Liver (tissue), 9 donors: ENCODE results near the gene TFR2. TPM values are rescaled to one million over a fixed set of nuclear protein-coding genes. Genes with fewer than 3 reads are reported as not detected.

ENCODE experiments used
- DNase-seq: peaks from one replicate; pipeline ENCODE4 v3.0.0-alpha.2; 2017; ENCODE audit warnings: low spot score
- H3K27ac ChIP-seq, 2 donors: one replicate each; pipeline ENCODE4 v1.7.0; 2013; ENCODE audit warnings: inconsistent platforms in 2 of 2, low read length in 2 of 2, control low read depth in 1 of 2, low read depth in 1 of 2, mild to moderate bottlenecking in 1 of 2
- H3K27me3 ChIP-seq, 4 donors: one replicate each; pipeline versions ENCODE4 v1.6.1 to v1.7.0; 2013; ENCODE audit warnings: low read length in 3 of 4, inconsistent platforms in 1 of 4, mild to moderate bottlenecking in 1 of 4, moderate library complexity in 1 of 4; ENCODE audit not compliant: control insufficient read depth in 4 of 4, insufficient read depth in 4 of 4
- H3K36me3 ChIP-seq, 4 donors: one replicate each; pipeline versions ENCODE4 v1.6.1 to v1.7.0; 2013; ENCODE audit warnings: low read length in 3 of 4, mild to moderate bottlenecking in 3 of 4, low read depth in 1 of 4, moderate library complexity in 1 of 4; ENCODE audit not compliant: control insufficient read depth in 4 of 4, insufficient read depth in 3 of 4
- H3K4me1 ChIP-seq, 4 donors: one replicate each; pipeline versions ENCODE4 v1.6.1 to v1.7.0; 2013; ENCODE audit warnings: low read length in 3 of 4, mild to moderate bottlenecking in 3 of 4, moderate library complexity in 1 of 4; ENCODE audit not compliant: control insufficient read depth in 4 of 4, insufficient read depth in 4 of 4
- H3K4me3 ChIP-seq, 3 donors: one replicate each; pipeline versions ENCODE4 v1.6.1 to v1.7.0; 2013; ENCODE audit warnings: low read length in 3 of 3, control low read depth in 1 of 3, low read depth in 1 of 3, mild to moderate bottlenecking in 1 of 3
- H3K9ac ChIP-seq, 2 donors: one replicate each; pipeline ENCODE4 v1.7.0; 2013; ENCODE audit warnings: low read length in 2 of 2, mild to moderate bottlenecking in 2 of 2, moderate library complexity in 2 of 2, control low read depth in 1 of 2, low read depth in 1 of 2
- H3K9me3 ChIP-seq, 4 donors: one replicate each; pipeline versions ENCODE4 v1.6.1 to v1.7.0; 2013; ENCODE audit warnings: low read length in 3 of 4; ENCODE audit not compliant: control insufficient read depth in 4 of 4
- EGR1 ChIP-seq, 2 donors: IDR thresholded peaks; 2 replicates each; pipeline ENCODE4 v1.6.1; 2016 to 2018; ENCODE audit warnings: antibody characterized with exemption in 2 of 2, low read depth in 2 of 2
- FOXA1 ChIP-seq: IDR thresholded peaks from 2 replicates; pipeline ENCODE4 v1.6.1; 2016; ENCODE audit warnings: antibody characterized with exemption
- FOXA2 ChIP-seq: IDR thresholded peaks from 2 replicates; pipeline ENCODE4 v1.6.1; 2016; ENCODE audit warnings: antibody characterized with exemption
- GABPA ChIP-seq, 2 donors: IDR thresholded peaks in 1 of 2; conservative IDR thresholded peaks in 1 of 2; 2 replicates each; pipeline ENCODE4 v1.6.1; 2016; ENCODE audit warnings: antibody characterized with exemption in 2 of 2, mild to moderate bottlenecking in 1 of 2, moderate library complexity in 1 of 2
- HNF4A ChIP-seq, 2 donors: conservative IDR thresholded peaks; 2 replicates each; pipeline ENCODE4 v1.6.1; 2016; ENCODE audit warnings: antibody characterized with exemption in 2 of 2, mild to moderate bottlenecking in 2 of 2
- HNF4G ChIP-seq: IDR thresholded peaks from 2 replicates; pipeline ENCODE4 v1.6.1; 2016; ENCODE audit warnings: antibody characterized with exemption
- JUND ChIP-seq, 2 donors: IDR thresholded peaks; 2 replicates each; pipeline ENCODE4 v1.6.1; 2016; ENCODE audit warnings: antibody characterized with exemption in 2 of 2
- NR2F2 ChIP-seq: IDR thresholded peaks from 2 replicates; pipeline ENCODE4 v1.6.1; 2016; ENCODE audit warnings: antibody characterized with exemption
- RAD21 ChIP-seq, 2 donors: IDR thresholded peaks; 2 replicates each; pipeline ENCODE4 v1.6.1; 2016; ENCODE audit warnings: antibody characterized with exemption in 2 of 2, mild to moderate bottlenecking in 2 of 2
- RXRA ChIP-seq, 2 donors: IDR thresholded peaks; 2 replicates each; pipeline ENCODE4 v1.6.1; 2017 to 2018; ENCODE audit warnings: antibody characterized with exemption in 2 of 2, mild to moderate bottlenecking in 1 of 2
- SP1 ChIP-seq: IDR thresholded peaks from 2 replicates; pipeline ENCODE4 v1.6.1; 2018; ENCODE audit warnings: antibody characterized with exemption, mild to moderate bottlenecking
- TAF1 ChIP-seq: conservative IDR thresholded peaks from 2 replicates; pipeline ENCODE4 v1.6.1; 2016; ENCODE audit warnings: antibody characterized with exemption, mild to moderate bottlenecking
- YY1 ChIP-seq: IDR thresholded peaks from 2 replicates; pipeline ENCODE4 v1.6.1; 2016; ENCODE audit warnings: antibody characterized with exemption, mild to moderate bottlenecking
- WGBS: extraction: QIAGEN DNeasy Blood & Tissue Kit; methylation state at CpG from one replicate; pipeline ENCODE4 v1.1.7; 2013; 5-methylcytosine and 5-hydroxymethylcytosine counted together
- polyA plus RNA-seq, 2 donors: library from polyadenylated mRNA; stranded (reverse) in 1 of 2; unstranded in 1 of 2; fragments of 200-250 nt in 1 of 2; fragments of >200 nt in 1 of 2; fragmentation: Nextera tagmentation in 1 of 2; extraction: Ambion mirVana in 1 of 2; gene quantifications; one replicate each; pipeline versions ENCODE4 v1.2.1 to v1.2.3, GENCODE V29; 2013 to 2015
- total RNA-seq, 2 donors: library from RNA; depleted of rRNA; stranded (reverse); fragments of >200 nt; gene quantifications; one replicate each; pipeline ENCODE4 v1.2.3, GENCODE V29; 2014
- TF ChIP-seq, protein P1 (sequence below): IDR thresholded peaks from 2 replicates; pipeline ENCODE4 v1.6.1; 2016; ENCODE audit warnings: antibody characterized with exemption
- TF ChIP-seq, protein P2 (sequence below): IDR thresholded peaks from 2 replicates; pipeline ENCODE4 v1.6.1; 2016; ENCODE audit warnings: antibody characterized with exemption, mild to moderate bottlenecking
- TF ChIP-seq, protein P3 (sequence below): IDR thresholded peaks from 2 replicates; pipeline ENCODE4 v1.6.1; 2016; ENCODE audit warnings: antibody characterized with exemption
- TF ChIP-seq, protein P4 (sequence below): fragments of 150-350 bp; IDR thresholded peaks from 2 replicates; pipeline ENCODE4 v1.5.1; 2017; ENCODE audit warnings: improper control_type of control experiment, low read depth, low read length; ENCODE audit not compliant: missing input control
- donor health status: healthy.
- donor health status: healthy.
- donor health status: healthy.
- donor health status: healthy.
- donor health status: healthy.

TFR2 gene
- total and polyA plus RNA-seq, 4 donors: 276 to 663 (median 356) TPM

DNA sequence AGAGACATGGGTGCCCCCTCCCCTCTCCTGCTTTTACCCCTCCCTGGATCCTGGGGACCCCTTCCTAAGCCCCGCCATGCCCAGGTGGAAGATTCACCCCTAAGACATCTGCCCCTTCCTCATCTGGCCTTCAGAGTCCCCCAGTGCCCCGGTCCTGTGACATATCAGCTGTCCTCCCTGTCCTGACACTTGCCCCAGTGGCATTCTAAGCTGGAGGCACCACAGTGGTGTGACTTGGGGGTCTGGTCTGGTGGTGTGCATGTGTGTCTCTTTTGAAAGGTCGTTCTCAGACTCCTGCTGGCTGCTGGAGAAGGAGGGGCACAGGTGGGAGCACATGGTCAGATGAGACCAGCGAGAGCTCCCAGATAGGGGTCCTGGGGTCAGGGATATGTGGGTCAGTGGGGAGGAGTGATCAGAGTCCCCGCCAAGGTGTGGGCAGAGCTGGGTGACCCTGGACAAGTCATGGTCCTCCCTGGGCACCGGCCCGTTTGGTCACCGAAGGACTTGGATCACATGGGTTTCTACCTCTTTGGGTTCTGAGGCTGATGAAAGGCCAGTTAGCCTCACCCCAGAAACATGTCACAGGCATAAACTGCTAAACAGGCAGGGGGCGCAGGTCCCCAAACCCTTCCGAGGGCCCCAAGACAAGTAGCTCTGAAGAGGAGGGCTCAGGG is 645 bp upstream of the TFR2 start:
- peak overlapping the region; percentile 59 to 88 (median 73) for H3K4me3 ChIP-seq
- H3K36me3 ChIP-seq: no peaks in the 10 kb centered on the region
- peak overlapping the region; percentile 23 to 92 for H3K9ac ChIP-seq
- no peaks in the 10 kb centered on the region for H3K27me3 ChIP-seq
- no peaks in the 10 kb centered on the region for H3K9me3 ChIP-seq
- peak in 1 of 2 donors; percentile 5 for TF ChIP-seq RXRA (IDR thresholded peaks at IDR 0.05)
- no peak for TF ChIP-seq HNF4A (conservative IDR thresholded peaks at IDR 0.05)
- TF ChIP-seq SP1: peak; percentile 0
- 41% methylated on average over 10 of the region's 10 CpGs for WGBS
- peaks cover 0 to 25% (median 12%) of the 10 kb centered on the region in 4 donors for H3K4me1 ChIP-seq
- H3K27ac ChIP-seq: peak overlapping the region; percentile 87 to 88
- no peak for DNase-seq

DNA sequence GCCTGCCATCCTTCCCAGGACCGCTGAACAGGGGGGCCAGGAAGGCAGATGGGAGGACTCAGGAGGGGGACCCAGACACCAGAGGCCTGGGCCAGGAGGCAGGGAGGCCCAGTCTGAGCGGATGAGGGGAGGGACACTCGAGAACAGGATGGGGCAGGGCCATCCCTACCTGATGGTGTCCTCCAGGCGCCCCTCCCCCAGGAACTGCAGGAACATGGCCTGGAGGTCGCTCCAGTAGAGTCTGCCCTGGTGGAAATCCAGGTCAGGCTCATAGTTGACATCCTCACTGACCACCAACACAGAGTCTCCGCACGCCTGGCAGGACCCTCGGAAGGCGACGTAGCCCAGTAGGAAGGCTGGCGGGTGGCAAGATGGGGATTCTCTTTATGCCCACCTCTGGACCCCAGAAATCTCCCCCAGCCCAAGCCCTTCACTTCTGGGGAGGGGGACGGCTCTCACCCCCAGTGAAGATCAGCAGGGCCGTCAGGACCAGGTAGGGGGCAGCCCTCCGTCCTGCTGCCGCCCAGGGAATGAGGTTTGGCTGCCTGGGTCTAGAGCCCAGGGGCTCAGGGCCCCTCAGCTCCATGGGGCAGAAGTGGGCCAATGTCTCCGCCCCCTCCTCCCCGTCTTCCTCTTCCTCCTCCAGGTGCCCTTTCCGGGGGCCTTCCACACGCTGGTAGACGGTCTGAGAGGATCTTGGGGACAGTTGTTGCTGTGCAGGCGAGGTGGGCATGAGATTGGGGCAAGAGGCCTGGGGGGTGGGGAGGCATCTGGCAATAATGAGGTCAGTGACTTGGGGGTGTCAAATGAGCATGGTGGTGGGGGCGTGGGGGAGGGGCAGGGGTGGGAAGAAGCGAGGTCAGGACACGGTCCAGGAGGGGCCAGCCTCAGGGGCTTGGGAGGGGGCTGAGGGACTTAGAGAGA is 573 bp downstream of the TFR2 start:
- Histone ChIP-seq H3K36me3 (peaks cover 0 to 6% (median 3%) of the 10 kb centered on the region in 4 donors), H3K27ac (peak overlapping the region; percentile 87 to 88), H3K4me3 (peak overlapping the region; percentile 59 to 88 (median 73)), H3K9me3 (no peaks in the 10 kb centered on the region), H3K9ac (peak overlapping the region; percentile 30 to 61), H3K4me1 (peaks cover 0 to 30% (median 14%) of the 10 kb centered on the region in 4 donors), H3K27me3 (no peaks in the 10 kb centered on the region)
- WGBS: 32% methylated on average over 24 of the region's 24 CpGs
- no peak for DNase-seq
- TF ChIP-seq TAF1 (no peak), YY1 (peak; percentile 25)

DNA sequence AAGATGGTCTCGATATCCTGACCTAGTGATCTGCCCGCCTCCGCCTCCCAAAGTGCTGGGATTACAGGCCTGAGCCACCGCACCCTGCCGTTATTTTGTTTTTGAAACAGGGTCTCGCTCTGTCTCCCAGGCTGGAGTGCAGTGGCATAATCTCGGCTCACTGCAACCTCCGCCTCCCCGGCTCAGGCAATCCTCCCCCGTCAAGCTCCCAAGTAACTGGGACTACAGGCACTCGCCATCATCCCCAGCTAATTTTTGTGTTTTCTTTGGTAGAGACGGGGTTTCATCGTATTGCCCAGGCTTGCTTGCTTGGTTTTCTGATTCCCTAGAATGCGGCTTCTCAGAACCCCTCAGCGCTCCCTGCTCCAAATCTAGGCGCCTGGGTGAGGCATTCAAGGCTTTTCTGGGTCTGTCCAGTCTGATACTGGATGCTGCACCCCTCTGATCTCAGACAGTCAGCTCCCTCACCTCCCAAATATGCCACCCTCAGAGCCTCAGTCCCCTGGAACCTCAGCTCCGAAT is 1.3 kb downstream of the TFR2 start:
- Histone ChIP-seq H3K4me3 (peak overlapping the region; percentile 59 to 88 (median 73)), H3K9me3 (no peaks in the 10 kb centered on the region), H3K27me3 (no peaks in the 10 kb centered on the region), H3K36me3 (peaks cover 0 to 8% (median 4%) of the 10 kb centered on the region in 4 donors), H3K4me1 (peaks cover 0 to 30% (median 14%) of the 10 kb centered on the region in 4 donors), H3K9ac (peak overlapping the region in 1 of 2 donors; percentile 61), H3K27ac (peak overlapping the region; percentile 44 to 88)
- no peak for DNase-seq
- TF ChIP-seq RAD21 (IDR thresholded peaks at IDR 0.05): no peak
- TF ChIP-seq HNF4G: no peak
- TF ChIP-seq FOXA2: no peak
- TF ChIP-seq, protein P1, sequence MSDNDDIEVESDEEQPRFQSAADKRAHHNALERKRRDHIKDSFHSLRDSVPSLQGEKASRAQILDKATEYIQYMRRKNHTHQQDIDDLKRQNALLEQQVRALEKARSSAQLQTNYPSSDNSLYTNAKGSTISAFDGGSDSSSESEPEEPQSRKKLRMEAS: no peak
- TF ChIP-seq, protein P2, sequence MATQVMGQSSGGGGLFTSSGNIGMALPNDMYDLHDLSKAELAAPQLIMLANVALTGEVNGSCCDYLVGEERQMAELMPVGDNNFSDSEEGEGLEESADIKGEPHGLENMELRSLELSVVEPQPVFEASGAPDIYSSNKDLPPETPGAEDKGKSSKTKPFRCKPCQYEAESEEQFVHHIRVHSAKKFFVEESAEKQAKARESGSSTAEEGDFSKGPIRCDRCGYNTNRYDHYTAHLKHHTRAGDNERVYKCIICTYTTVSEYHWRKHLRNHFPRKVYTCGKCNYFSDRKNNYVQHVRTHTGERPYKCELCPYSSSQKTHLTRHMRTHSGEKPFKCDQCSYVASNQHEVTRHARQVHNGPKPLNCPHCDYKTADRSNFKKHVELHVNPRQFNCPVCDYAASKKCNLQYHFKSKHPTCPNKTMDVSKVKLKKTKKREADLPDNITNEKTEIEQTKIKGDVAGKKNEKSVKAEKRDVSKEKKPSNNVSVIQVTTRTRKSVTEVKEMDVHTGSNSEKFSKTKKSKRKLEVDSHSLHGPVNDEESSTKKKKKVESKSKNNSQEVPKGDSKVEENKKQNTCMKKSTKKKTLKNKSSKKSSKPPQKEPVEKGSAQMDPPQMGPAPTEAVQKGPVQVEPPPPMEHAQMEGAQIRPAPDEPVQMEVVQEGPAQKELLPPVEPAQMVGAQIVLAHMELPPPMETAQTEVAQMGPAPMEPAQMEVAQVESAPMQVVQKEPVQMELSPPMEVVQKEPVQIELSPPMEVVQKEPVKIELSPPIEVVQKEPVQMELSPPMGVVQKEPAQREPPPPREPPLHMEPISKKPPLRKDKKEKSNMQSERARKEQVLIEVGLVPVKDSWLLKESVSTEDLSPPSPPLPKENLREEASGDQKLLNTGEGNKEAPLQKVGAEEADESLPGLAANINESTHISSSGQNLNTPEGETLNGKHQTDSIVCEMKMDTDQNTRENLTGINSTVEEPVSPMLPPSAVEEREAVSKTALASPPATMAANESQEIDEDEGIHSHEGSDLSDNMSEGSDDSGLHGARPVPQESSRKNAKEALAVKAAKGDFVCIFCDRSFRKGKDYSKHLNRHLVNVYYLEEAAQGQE: no peak
- TF ChIP-seq, protein P3, sequence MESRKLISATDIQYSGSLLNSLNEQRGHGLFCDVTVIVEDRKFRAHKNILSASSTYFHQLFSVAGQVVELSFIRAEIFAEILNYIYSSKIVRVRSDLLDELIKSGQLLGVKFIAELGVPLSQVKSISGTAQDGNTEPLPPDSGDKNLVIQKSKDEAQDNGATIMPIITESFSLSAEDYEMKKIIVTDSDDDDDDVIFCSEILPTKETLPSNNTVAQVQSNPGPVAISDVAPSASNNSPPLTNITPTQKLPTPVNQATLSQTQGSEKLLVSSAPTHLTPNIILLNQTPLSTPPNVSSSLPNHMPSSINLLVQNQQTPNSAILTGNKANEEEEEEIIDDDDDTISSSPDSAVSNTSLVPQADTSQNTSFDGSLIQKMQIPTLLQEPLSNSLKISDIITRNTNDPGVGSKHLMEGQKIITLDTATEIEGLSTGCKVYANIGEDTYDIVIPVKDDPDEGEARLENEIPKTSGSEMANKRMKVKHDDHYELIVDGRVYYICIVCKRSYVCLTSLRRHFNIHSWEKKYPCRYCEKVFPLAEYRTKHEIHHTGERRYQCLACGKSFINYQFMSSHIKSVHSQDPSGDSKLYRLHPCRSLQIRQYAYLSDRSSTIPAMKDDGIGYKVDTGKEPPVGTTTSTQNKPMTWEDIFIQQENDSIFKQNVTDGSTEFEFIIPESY: no peak
- TF ChIP-seq JUND (IDR thresholded peaks at IDR 0.05): no peak
- TF ChIP-seq NR2F2: no peak
- TF ChIP-seq, protein P4, sequence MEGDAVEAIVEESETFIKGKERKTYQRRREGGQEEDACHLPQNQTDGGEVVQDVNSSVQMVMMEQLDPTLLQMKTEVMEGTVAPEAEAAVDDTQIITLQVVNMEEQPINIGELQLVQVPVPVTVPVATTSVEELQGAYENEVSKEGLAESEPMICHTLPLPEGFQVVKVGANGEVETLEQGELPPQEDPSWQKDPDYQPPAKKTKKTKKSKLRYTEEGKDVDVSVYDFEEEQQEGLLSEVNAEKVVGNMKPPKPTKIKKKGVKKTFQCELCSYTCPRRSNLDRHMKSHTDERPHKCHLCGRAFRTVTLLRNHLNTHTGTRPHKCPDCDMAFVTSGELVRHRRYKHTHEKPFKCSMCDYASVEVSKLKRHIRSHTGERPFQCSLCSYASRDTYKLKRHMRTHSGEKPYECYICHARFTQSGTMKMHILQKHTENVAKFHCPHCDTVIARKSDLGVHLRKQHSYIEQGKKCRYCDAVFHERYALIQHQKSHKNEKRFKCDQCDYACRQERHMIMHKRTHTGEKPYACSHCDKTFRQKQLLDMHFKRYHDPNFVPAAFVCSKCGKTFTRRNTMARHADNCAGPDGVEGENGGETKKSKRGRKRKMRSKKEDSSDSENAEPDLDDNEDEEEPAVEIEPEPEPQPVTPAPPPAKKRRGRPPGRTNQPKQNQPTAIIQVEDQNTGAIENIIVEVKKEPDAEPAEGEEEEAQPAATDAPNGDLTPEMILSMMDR: no peak
- TF ChIP-seq GABPA (IDR thresholded peaks at IDR 0.05 in 1 of 2, conservative IDR thresholded peaks at IDR 0.05 in 1 of 2): no peak
- TF ChIP-seq SP1: no peak
- no peak for TF ChIP-seq FOXA1
- TF ChIP-seq HNF4A (conservative IDR thresholded peaks at IDR 0.05): no peak
- no peak for TF ChIP-seq EGR1 (IDR thresholded peaks at IDR 0.05; ENCODE audit: low read depth in 2 of 2)
- WGBS: 41% methylated on average over 17 of the region's 17 CpGs
